Stimulated activated CD8-positive, alpha-beta memory T cell treated with anti-CD3 and anti-CD28 coated beads, Interleukin-7, amount 100 ng/mL, for 48 hours (primary cell): Measurements from ENCODE around the gene UBR3.
"Not testable (repeated sequence)": the region's sequence is repeated elsewhere in the genome, so short reads cannot be mapped to it uniquely, and the experiment has no call there.

Source experiments
- DNase-seq, 2 donors: peaks; one replicate each; pipeline ENCODE4 v3.0.0-alpha.2; 2020; ENCODE audit warnings: low read depth in 1 of 2; ENCODE audit errors: extremely low read depth in 1 of 2

UBR3 gene

GRCh38 chr2:169827272-169828140 lies at the start of gene UBR3:
Gene UBR3 (plus strand): TSS chr2:169827454. CDS start chr2:169827508, 54 bp downstream.
- DNase-seq, result peak; percentile 78 to 82

GRCh38 chr2:169778446-169778845 lies 48.8 kb upstream of the UBR3 start:
- no peak for DNase-seq

- no peak for DNase-seq
Observed at GRCh38 chr2:169781249-169782013, 45.8 kb upstream of the UBR3 start.

DNA sequence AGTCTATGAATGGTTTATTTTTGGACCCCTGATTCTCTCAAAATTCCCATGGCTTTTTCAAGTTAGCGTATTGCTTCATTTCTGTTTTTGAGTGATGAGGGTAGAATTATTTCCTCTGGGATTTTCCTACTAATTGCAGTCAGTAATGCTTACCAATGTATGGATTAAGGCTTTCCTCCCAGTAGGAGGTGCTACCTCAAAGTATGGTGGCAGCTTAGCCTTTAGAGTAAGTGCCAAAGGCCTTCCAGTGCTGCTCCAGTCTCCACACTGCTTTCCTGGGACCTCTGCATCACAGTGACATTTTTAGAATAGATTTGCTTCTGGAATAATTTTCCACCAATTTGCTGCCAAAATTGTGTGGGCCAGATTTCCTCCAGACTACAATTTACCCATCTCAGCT lies 44.7 kb upstream of the UBR3 start:
- DNase-seq, result no peak

DNA sequence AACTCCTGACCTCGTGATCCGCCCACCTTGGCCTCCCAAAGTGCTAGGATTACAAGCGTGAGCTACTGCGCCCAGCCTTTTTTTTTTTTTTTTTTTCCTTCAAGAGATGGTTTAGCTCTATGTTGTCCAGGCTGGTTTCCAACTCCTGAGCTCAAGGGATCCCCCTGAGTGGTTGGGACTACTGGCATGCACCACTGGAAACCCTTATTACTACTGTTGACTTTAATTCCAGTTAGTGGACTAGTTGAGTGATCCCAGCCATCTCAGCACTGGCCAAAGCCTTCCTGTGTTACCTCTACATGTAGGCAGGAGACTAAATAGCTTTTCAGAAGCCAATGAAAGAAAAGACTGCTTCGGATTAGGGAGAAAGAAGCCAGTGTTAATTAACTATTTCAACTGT lies 36.7 kb upstream of the UBR3 start:
- DNase-seq, result no peak

GRCh38 chr2:169795181-169795580 lies 32.1 kb upstream of the UBR3 start:
- no peak for DNase-seq

DNA sequence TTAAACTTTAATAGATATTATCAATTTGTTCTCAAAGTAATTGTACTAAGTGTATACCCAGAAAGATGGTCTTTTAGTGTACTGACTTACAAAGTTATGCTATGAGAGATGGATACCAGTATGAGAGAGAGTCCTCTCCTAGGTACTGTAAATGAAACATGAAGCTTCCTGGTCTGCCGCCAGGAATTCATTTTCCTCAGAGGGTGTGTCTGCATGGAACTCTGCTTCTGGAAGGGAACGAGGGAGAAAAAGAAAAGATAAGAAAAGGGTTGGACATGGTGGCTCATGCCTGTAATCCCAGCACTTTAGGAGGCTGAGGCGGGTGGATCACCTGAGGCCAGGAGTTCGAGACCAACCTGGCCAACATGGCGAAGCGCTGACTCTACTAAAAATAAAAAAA lies 30.8 kb upstream of the UBR3 start:
- DNase-seq, result no peak

DNA sequence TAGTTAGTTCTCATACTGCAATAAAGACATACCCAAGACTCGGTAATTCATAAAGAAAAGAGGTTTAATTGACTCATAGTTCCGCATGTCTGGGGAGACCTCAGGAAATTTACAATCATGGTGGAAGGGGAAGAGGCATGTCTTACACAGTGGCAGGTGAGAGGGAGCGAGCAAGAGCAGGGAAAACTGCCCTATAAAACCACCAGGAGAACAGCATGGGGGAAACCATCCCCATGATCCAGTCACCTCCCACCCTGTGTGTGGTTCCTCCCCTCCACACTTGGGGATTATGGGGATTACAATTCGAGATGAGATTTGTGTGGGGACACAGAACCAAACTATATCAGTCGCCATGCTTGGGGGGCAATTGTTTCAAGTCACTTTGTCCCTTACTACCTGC lies 29.7 kb upstream of the UBR3 start:
- no peak for DNase-seq

DNA sequence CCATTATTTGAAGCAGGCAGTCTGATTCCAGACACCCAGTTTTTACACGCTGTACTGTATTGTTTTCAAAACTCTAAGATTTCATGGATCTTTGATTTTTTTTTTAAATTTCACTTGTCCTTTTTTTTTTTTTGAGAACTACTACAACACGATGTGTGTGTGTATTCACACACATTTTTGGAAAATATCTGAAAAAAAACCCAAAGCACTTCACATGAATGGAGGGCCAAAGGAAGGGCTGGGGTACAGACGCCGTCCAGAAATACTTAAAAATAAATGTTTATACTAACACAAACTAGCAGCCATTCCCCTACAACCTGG lies 28.9 kb upstream of the UBR3 start:
- DNase-seq, result no peak

DNA sequence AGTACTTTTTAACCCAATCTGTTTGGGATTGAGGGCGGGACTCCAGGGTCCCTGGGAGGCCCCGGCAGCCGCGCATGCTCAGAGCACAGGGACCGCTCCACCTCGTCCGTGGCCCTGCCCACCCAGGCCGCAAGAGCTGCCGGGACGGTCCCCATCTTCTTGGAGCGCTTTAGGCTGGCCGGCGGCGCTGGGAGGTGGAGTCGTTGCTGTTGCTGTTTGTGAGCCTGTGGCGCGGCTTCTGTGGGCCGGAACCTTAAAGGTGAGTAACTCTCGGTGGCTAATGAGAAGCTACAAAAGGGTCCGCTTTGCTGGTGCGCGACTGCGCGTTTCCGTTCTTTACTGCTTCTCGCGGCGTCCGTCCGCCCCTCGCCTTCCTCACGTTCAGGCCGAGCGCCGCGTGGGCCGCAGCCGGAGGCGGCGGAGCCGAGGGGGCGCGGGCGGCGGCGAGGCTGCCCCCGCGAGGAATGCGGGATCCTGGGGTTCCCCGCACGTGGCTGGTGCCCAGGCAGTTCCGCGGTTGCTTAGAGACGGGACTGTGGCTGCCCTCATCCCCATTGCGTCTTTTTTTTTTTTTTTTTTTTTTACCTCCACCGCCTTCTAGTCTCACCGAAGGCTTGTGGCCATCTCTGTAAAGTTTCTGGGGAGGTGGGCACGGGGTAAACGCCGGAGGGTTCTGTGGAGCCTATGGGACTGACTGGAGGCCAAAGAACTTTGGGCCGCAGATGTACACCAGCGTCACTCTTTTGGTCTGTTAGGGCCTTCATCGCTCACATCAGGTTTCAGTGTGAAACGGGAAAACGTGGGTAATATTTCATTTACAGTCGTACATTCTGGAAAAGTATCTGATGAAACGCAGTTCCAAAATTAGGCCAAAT lies 28.3 kb upstream of the UBR3 start, which contains the start of gene SSB:
SSB (plus strand) TSS at position 154 of the 875 bp plus-strand sequence. CDS start 2,090 bp downstream, outside the sequence.
- peak; percentile 97 to 98 for DNase-seq

GRCh38 chr2:169803480-169803879 lies 23.8 kb upstream of the UBR3 start:
- no peak for DNase-seq

- DNase-seq, result no peak
Observed at GRCh38 chr2:169806586-169806985, 20.7 kb upstream of the UBR3 start.

GRCh38 chr2:169808221-169808620 lies 19.0 kb upstream of the UBR3 start:
- DNase-seq, result no peak

DNA sequence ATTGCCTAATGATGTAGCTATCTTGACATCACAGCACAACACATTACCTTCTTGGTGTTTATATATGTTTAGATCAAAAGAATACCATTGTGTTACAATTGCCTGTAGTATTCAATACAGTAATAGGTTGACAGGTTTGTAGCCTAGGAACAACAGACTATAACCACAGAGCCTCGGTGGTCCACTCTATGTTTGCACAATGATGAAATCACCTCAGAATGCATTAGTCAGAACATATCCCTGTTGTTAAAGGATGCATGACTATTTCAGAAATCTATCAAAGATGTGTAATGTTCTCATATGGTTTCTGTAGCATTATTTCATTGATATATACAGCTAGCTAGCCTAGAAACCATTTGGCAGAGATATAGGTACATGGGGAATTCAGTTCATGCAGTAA lies 11.4 kb upstream of the UBR3 start:
- no peak for DNase-seq

DNA sequence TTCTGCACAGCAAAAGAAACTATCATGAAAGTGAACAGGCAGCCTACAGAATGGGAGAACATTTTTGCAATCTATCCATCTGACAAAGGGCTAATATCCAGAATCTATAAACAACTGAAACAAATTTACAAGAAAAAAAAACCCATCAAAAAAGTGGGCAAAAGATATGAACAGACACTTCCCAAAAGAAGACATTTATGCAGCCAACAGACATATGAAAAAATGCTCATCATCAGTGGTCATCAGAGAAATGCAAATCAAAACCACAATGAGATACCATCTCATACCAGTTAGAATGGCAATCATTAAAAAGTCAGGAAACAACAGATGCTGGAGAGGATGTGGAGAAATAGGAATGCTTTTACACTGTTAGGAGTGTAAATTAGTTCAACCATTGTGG lies 10.3 kb upstream of the UBR3 start:
- DNase-seq, result not testable (repeated sequence)

DNA sequence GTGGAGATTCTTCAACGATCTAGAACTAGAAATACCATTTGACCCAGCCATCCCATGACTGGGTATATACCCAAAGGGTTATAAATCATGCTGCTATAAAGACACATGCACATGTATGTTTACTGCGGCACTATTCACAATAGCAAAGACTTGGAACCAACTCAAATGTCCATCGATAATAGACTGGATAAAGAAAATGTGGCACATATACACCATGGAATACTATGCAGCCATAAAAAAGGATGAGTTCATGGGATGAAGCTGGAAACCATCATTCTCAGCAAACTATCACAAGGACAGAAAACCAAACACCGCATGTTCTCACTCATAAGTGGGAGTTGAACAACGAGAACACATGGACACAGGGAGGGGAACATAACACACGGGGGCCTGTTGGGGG lies 9.9 kb upstream of the UBR3 start:
- DNase-seq, result not testable (repeated sequence)

DNA sequence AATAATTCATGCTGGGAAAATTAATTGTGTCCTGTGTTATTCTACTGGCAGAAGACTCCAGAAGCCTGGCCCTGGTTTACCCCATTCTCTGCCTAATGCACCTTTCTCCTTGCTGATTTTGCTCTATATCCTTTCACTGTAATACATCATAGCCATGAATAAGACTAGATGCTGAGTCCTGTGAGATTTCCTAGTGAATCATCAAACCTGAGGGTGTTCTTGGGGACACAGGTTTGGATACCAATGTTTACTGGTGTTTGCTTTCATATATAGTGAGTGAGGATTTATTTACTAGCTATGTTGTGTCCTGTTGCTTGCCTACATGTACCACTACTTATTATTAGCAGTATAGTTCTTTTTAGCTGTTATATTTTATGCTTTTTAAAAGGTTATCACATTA lies 9.0 kb upstream of the UBR3 start:
- no peak for DNase-seq

DNA sequence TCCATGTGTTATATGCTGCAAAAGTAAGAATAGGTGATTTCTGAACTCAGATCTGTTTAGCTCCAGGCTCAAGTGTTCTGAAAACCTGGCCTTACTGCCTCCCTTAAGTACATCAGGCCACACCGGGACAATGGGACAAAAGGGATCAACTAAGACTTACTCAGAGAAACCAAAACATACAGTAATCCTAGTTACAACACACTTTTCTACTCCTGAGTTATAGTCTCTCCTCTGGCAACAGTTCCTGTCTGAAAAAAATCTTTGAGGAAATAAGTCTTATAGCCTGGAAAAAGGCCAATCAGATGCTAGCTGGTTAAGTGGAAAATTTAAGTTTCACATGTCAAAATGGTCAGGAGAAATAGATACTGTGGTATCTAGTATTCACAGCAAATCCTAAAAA lies 8.1 kb upstream of the UBR3 start:
- DNase-seq, result no peak

- not testable (repeated sequence) for DNase-seq
Observed at GRCh38 chr2:169820101-169820500, 7.2 kb upstream of the UBR3 start.

DNA sequence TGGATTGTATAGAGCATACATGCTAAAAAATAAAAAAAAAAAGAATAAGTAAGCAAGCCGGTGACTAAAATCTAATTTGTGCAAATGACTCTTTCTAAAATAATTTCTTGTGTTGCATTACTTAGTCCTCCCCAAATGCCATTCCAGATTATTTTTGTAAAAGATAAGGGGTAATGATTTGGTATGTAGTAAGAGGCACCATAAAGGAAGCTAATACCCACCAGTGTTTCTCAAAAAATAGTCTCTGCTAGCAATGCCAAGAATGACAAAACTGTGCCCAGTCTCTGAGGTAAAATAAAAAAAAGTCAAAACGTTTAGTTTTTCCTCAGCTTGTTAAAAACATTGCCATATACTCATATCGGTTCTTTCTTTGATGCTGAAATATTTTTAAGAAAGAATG lies 5.2 kb upstream of the UBR3 start:
- no peak for DNase-seq

GRCh38 chr2:169822785-169823392 lies 4.4 kb upstream of the UBR3 start:
- DNase-seq, result no peak
